NCI-H146 (cell line): ENCODE measurements around the gene SNRNP25.
"Not testable (repeated sequence)": the region's sequence is repeated elsewhere in the genome, so short reads cannot be mapped to it uniquely, and the experiment has no call there.

Experiments used
- DNase-seq: peaks from one replicate; lab custom pipeline; 2025; lab: John Stamatoyannopoulos, UW

Gene SNRNP25

DNA sequence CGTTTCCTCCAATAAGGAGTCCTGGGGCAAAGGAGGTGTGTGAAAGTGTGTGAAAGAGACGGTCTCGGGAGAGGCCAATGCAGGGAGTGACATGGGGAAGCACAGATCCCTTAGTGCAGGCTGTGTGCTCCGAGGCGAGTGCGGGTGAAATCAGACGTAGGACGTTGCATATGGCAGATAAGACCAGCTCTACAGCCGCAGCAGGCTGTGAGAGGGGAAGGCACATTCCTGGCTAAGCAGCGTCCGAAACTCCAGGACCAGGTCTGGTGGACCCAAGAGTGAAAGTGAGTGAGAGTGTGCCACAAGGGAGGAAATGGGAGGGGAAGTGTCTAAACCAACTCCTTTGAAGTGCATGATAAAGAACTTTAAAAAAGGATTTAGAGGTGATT lies 11.6 kb upstream of the SNRNP25 start:
- DNase-seq = no peak

DNA sequence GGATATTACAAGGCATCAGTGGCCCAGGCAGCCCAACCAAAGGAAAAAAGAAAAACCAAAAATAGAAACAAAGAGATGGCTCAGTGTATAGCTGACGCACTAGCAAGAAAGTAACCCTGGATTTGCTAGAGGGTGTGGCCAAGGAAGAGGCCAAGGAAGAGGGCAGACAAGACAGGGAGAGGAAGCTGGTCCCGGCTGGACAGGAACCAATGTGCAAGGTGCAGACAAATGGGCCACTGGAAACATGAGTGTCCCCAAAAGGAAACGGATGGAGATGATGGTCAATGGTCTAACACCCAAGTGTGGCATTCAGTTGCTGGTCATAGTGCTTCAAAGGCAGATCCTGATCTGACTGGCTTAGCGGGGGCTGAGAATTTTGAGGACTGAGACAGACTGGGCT lies 10.9 kb upstream of the SNRNP25 start:
- no peak for DNase-seq

DNA sequence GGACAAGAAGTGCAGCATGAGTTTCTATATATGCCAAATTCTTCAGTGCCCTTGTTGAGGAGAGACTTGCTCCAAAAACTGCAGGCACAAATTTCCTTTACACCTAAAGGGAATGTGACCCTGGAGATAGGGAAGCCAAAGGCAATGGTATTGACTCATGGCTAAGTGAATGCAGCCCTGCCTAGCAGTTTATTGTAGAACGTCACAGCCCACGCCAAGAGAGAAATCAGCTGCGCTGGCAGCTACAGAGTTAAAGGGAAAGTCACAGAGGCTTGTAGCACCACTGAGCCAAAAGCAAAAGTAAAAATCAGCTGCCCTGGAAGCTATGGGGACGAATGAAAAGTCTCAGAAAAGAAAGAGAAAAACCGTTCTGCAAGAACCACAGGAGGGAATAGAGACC lies 10.3 kb upstream of the SNRNP25 start:
- DNase-seq = no peak

DNA sequence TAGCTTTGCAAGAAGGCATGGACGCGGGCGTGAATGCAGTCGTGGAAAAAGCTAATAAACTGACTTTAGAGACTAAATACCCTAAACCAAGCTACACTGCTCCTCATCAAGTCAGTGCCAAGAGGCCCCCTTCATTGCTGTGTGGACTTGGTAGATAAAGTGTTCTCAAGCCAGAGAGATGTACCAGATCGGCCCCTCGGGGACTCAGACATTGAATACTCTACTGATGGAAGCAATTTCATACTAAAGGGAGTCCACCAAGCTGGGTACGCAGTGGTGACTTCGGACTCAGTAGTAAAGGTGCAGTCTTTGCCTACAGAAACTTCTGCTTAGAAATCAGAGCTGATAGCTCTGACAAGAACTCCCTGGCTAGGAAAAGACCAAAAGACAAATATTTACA lies 9.0 kb upstream of the SNRNP25 start:
- no peak for DNase-seq

DNA sequence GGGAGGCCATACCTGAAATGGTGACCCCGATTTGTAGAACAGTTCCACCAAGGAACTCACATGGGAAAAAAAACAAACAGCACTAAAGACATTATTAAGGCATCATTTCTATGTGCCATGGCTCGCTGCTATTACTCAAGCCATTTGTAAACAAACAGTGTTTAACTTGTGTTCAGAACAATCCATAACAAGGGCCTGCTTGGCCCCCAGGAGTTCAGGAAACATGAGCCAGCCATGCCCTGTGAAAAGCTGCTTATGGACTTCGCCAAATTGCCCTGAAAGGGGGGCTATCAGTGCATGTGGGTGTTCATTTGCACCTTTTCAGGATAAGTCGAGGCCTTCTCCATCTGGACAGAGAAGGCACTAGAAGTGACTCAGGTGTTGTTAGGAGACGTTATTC lies 8.2 kb upstream of the SNRNP25 start:
- no peak for DNase-seq

DNA sequence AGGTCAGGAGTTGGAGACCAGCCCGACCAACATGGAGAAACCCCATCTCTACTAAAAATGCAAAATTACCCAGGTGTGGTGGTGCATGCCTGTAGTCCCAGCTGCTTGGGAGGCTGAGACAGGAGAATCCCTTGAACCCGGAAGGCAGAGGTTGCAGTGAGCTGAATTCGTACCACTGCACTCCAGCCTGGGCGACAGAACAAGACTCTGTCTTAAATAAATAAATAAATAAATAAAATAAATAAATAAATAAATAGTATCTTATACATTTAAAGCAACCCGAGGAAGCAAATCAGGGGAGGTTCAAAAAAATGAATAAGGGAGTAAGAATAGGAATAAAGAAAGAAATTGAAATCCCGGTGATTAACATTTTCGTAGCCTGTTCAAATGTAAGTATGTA lies 7.1 kb upstream of the SNRNP25 start:
- not testable (repeated sequence) for DNase-seq

DNA sequence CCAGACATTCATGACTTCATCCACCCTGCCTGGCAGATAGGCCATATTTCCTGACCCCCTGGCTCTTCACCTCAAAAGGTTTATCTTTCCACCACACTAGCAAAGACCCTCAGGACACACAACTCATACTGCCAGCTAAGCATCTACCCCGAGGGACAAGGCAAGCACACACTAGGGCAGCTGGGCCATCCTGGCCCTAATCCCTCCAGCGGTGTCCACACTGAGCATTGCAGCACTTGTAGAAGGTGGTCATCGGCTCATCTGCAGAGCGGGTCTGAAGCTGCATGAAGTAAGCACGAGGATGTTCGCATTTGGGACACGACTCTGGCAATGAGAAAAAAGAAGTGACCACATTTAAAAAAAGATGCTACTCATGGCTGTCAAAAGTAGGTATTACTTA lies 6.4 kb upstream of the SNRNP25 start:
- no peak for DNase-seq

DNA sequence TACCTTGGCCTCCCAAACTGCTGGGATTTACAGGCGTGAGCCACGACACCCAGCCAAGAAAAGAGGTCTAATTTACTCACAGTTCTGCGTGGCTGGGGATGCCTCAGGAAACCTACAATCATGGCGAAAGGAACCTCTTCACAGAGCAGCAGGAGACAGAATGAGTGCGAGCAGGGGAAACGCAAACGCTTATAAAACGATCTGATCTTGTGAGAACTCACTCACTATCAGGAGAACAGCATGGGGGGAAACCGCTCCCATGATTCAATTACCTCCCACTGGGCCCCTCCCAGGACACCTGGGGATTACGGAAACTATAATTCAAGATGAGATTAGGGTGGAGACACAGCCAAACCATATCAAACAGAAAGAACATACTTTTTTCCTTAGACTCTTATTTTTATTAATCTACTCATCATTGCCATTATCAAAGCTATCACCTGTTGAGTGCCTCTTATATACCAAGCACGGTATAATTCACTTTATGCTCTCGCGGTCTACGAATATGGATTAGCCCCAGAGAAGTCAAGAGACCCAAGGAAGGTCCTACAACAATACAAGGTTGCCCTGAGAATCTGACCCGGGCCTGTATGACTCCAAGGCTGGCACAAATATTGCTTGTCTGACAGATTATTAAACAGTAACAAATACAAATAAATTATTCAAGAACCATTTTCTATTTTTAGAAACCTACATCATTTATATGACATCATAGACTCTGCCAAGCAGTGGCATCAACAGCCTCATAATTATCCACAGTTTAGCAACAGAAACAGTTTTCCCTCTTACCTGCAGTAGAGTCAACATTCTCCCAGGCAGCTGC lies 2.6 kb upstream of the SNRNP25 start:
- peak; percentile 40 for DNase-seq

DNA sequence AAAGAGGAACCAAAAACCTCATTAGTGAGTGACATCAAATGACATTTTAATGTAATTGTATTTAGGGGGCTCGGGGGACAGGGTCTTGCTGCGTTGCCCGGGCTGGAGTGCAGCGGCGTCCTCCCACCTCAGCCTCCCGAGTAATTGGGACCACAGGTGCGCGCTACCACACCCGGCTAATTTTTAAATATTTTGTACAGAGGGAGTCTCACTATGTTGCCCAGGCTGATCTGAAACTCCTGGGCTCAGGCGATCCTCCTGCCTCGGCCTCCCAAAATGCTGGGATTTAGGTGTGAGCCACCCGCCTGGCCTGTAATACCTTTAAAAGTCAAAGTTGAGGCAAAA lies 581 bp downstream of the SNRNP25 start:
- DNase-seq = no peak

DNA sequence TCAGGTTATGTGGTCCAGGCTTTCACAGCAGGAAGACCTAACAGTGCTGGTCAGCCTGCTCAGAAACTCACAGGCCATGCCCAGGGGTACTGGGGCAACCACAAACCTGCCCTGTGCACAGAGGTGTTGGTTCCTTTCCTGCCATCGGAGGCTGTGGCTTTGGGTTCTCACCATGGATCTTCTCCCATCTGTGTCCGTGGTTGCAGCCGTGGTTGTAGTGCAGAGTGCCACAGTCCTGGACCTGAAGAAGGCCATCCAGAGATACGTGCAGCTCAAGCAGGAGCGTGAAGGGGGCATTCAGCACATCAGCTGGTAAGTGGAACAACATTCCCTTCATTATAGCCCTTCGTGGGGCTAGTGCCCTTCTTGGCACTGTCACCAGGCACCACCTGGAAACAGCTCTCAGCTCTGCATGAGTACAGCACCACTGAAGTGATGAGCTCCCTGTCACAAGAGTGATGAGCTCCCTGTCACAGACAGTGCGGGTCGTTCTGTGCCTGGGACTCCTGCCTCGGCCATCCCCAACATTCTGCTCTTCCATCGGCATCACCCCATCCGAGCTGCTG lies 2.0 kb downstream of the SNRNP25 start:
- DNase-seq = no peak

DNA sequence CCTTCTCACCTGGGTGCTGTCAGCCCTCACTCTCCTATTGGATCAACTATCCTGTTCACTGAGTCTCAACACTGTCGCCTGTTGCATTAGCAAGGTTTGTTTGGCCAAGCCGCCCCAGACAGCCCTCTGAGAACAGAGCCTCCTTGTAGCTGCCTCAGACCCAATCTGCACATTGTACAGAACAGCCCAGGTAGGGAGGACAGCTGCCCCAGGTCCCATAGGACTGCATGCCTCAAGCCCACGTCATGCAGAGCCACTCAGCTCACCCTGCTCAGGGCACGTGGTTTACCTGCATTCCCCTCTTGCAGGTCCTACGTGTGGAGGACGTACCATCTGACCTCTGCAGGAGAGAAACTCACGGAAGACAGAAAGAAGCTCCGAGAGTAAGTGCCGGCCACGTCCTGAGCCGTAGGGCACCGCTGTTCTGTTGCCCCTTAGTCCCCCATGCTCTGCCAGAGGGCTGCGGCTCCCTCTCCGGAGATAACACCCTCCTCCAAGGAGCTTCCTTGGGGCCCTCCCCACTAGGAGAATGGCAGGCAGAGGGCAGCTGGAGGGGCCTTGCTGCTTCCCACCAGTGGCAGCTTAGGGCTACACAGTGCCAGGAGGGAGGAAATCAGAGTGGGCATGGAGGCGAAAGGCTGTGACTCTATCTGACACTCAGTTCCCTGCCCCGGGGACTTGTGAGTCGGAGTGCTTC lies 2.8 kb downstream of the SNRNP25 start:
- DNase-seq = no peak

DNA sequence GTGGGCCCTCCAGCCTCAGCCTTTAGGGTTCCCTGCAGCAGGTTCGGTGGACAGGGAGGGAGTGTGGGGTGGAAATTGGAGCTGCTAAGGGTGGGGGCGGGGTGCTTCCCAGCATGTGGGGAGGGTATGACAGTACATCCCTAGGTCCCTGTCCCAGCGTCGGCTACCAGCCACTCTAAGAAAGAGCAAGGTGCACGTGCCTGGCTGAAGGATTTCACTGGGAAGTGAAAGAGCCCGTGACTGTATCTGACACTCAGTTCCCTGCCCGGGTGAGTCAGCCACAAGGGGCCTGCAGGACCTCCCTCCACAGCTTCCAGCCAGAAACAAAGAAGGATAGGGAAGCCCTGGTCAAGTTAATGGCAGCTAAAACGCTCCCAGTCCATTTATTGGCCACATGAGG lies 4.1 kb downstream of the SNRNP25 start:
- DNase-seq = no peak

DNA sequence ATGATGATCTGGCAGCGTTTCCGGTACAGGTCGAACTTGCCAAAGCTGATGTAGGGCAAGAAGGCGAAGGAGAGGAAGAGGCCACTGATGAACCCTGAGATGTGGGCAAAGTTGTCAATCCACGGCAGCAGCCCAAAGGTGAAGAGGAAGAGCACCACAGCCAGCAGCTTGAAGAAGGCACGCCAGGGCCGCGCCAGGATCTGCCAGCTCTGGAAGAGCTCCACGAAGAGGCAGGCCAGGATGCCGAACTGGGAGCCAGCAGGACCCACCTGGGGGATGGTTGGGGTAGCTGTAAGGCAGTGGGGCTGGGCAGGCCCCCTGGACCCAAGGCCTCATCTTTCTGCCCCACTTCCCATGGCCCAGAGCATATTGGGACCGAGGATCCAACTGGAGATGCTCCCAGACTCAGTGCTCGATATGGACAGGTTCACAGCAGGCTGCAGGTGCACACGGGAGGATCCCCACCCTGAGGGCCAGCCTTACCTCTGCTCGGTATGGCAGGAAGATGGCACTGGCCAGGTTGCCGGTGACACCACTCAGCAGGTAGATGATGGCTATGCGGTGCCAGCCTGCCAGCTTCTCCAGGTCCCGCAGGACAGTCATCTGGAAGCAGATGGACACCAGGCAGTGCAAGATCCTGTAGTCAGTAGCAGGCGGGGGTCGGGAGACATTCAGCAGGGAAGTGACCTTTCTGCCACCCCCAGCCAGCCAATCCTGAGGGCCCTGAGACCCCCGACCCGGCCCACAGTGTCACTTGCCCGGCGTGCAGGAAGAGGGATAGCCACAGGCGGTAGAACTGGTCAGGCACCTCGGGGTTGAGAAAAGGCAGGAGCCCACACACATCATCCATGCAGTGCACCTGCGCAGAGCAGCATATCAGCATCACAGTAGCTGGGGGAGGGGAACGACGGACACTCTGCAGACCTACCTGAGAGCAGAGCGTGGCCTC lies 5.1 kb downstream of the SNRNP25 start:
- no peak for DNase-seq

DNA sequence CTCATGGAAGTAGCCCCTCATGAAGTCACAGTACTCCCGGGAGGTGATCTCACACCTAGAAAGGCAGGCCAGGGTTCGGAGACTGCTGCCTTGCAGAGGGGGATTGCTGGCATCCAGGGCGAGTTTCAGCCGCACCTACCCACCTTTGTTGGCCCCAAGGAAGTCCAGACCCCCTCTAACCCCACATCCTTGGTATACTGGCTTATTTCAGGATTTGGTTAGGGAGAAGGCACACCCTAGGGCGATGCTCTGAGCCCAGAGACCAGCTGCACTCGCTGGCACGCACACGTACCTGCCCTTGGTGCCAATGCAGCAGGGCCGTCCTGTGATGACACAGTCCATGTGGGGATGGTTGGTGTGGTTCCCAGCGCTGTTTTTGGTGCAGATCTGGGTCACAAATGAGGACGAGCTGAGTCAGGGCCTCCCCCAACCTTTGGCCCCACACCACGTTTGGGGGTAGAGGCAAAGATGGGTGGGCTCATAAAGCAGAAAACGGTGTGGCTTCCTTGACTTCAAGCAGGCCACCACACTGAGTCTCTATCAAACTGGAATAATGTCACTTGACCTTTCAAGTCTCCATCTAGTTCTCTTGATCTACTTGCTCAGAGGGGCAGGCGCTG lies 5.9 kb downstream of the SNRNP25 start:
- DNase-seq = no peak

DNA sequence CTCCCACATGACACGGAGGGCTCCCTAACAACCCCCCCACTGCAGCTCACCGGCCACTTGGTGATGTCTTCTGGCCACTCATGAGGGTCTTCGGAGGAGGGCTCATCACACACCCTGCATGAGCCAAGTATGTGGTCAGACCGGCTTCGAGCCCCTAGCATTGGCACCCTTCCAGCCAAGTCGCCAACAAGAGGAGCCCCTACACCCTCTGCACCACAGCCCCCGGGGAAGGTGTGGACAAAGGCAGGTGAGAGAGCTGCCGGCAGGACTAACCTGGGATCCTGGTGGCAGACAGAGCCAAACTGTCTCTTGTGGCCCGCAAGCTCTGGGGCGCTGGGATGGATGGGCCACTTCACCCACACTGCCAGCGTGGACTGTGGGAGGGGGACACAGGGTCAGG lies 6.5 kb downstream of the SNRNP25 start:
- DNase-seq = no peak

DNA sequence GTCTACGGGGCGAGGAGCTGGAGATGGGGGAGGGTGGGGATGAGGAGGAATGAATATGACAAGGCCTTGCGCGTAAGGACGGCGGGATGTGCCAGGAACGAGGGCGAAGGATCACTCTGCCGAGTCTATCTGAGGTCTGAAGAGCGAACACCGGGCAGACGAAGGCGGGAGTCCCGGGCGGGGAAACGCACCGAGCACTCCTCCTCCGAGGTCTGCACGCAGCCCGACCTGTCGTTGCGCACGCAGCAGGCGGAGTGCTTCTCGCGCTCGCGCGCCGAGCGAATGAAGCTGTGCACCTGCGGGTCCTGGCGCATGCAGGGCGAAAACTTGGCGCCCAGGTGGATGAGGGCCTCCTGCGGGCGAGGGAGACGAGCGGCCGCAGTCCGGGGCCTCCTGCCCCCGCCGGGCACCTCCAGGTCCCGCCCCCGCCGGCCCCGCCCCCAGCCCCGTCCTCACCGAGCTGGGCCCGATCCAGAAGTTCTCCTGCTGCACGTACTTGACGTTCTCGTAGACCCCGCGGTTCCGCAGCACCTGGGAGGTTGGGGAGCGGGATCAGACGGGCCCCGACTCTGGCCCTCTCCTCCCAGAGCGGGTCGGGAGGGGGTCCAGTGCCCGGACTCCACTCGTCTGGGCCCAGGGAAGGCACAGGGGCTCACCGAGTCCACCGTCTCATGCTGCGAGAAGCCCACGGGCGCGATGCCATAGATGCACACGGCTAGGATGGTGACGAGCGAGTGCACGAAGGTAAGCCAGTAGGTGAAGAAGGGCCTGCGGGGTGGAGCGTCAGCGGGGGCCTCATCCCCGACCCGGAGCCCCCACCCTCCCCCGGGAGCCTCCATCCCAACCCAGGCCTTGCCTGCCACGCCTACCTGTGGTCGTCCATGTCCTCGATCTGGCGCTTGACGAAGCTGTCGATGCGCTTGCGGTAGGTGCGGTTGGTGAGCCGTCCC lies 7.6 kb downstream of the SNRNP25 start:
- no peak for DNase-seq

DNA sequence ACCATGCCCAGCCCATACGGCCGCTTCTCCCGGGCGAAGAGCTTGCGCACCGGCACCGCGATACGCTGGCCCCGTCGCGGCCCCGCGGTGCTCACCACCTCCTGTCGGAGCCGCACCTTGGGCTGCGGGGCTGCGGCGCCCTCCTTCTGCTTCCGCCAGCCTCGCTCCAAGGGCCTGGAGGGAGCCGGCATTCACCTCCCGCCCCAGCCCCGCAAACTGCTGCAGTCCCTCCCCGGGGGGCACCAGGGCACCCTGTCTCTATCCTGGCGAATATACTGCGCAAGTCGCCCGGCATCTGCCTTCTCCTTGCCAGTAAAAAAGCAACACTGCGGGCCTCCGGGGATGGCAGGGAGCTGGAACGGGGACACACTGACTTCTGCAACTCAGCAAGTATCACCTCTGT lies 8.3 kb downstream of the SNRNP25 start:
- no peak for DNase-seq

DNA sequence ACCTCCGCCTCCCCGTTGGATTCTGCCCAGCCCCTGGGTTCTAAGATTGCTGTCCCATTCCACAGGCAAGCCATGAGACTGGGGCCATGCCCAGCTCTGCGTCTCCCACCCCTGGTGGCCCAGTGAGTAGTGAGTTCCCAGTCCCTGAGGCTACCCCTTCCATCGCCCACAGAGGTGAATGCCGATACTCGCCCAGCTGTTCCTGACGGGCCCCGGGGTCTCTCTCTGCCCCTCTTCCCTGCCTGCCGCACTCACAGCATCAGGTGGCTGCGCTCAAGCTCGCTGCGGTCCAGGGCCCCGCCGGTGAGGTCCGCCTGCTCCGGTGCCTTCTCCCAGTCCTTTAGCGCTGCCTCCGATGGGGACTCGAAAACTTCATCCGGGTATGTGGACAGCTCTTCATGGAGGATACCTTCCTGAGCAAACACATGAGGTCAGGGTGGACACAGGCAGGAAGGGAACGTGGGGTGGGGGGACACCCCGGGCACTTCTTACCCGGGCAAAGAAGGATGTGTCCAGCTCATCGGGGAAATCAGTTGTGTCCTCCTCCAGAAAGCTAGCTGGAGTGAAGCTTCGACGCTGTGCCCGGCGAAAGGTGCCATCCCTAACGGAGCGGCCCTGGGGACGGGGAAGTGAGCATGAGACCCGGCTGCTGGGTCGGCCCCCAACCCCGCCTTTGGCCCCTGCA lies 8.8 kb downstream of the SNRNP25 start:
- no peak for DNase-seq

DNA sequence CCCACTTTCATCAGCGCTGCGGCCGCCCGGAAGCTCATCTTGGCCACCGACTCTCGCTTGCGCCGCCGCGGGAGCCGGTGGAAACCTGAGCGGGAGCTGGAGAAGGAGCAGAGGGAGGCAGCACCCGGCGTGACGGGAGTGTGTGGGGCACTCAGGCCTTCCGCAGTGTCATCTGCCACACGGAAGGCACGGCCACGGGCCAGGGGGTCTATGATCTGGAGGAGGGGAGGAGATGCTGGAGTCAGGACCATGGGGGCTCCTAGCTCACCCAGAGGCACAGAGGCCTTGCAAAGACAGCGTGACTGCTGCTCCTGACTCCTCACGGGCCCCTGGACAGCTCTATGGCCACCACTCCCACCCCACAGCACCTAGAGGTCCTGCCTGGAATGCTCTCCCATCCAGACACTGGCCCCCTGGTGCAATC lies 9.4 kb downstream of the SNRNP25 start:
- no peak for DNase-seq

DNA sequence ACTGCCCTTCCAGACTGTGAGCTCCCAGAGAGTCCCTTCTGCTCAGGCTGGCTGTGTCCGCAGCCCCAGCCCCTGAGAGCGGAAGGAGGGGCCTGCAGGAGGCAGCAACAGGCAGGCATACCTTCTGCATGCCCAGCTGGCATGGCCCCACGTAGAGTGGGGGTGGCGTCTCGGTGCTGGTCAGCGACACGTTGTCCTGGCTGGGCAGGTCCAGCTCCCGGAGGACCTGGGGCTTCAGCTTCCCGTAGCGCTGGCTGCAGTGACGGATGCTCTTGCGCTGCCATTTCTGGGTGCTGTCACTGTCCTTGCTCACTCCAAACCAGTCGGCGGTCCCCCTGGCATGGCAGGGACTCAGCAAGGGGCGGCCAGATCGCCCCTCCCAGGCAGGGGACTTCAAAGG lies 9.8 kb downstream of the SNRNP25 start:
- no peak for DNase-seq
